ENCODE data around the gene EPHA10. TPM values are rescaled to one million over a fixed set of nuclear protein-coding genes. Genes with fewer than 3 reads are reported as not detected.

Gene EPHA10
- total RNA-seq, 1 experiment from 2014 or later = 1.3 TPM

GRCh38 chr1:37692078-37692833, 72.7 kb downstream of the EPHA10 start, which contains the start of gene CDCA8 (continued):
- TF ChIP-seq SMAD4 (CRISPR knock-in tag; IDR thresholded peaks at IDR 0.05) (no peak), SOX15 (CRISPR knock-in tag; IDR thresholded peaks at IDR 0.05) (no peak), PRRX2 (CRISPR knock-in tag; IDR thresholded peaks at IDR 0.05) (no peak), ZNF232 (CRISPR knock-in tag; IDR thresholded peaks at IDR 0.05) (no peak), FOXK1 (CRISPR knock-in tag; IDR thresholded peaks at IDR 0.05) (peak; percentile 69; the same call in 1 of the 2 replicates), NFATC4 (CRISPR knock-in tag; IDR thresholded peaks at IDR 0.05) (no peak), SMAD3 (CRISPR knock-in tag; IDR thresholded peaks at IDR 0.05; ENCODE audit: borderline replicate concordance) (no peak), TEAD1 (CRISPR knock-in tag; IDR thresholded peaks at IDR 0.05) (no peak), E2F5 (CRISPR knock-in tag; IDR thresholded peaks at IDR 0.05) (0 out of 2 replicates have a peak, but pooled peaks have one; percentile 48), AFF4 (CRISPR knock-in tag; IDR thresholded peaks at IDR 0.05; ENCODE audit: borderline replicate concordance) (no peak), IRF1 (CRISPR knock-in tag; IDR thresholded peaks at IDR 0.05) (peak; percentile 74), ZBTB21 (CRISPR knock-in tag; IDR thresholded peaks at IDR 0.05; ENCODE audit: borderline replicate concordance) (no peak), GABPB1 (CRISPR knock-in tag; IDR thresholded peaks at IDR 0.05) (peak; percentile 86), OVOL2 (CRISPR knock-in tag; IDR thresholded peaks at IDR 0.05; ENCODE audit: borderline replicate concordance) (no peak)

GRCh38 chr1:37691497-37692077, 73.3 kb downstream of the EPHA10 start:
- POLR2A ChIA-PET = interaction anchor here (1.0 to 2.6 kb wide), 2 partner anchors 30 to 116 kb away, joined by 3 to 7 read pairs; partner anchors contain the start of genes C1orf122 and YRDC
- peak overlapping the region; percentile 98 for H3K4me3 Mint-ChIP-seq
- CTCF ChIA-PET = interaction anchor here (0.6 to 5.7 kb wide), 17 partner anchors 11 to 217 kb away, joined by 3 to 40 read pairs (median 5); partner anchors contain the start of genes DNALI1, EPHA10, GNL2 and MEAF6
- H3K9me3 Mint-ChIP-seq = no peaks in the 10 kb centered on the region
- no peaks in the 10 kb centered on the region; the same call in 1 of the 2 replicates for H3K27me3 Mint-ChIP-seq (ENCODE audit: low read depth)
- H3K27ac Mint-ChIP-seq = peak overlapping the region; percentile 78; the same call in 1 of the 2 replicates
- peaks cover 31% of the 10 kb centered on the region for H3K36me3 Mint-ChIP-seq
- TF ChIP-seq ESRRA (CRISPR knock-in tag; IDR thresholded peaks at IDR 0.05; ENCODE audit: borderline replicate concordance) (0 out of 2 replicates have a peak, but pooled peaks have one; percentile 20), ARID4B (CRISPR knock-in tag; IDR thresholded peaks at IDR 0.05; ENCODE audit: borderline replicate concordance) (0 out of 2 replicates have a peak, but pooled peaks have one; percentile 23), RELA (CRISPR knock-in tag; IDR thresholded peaks at IDR 0.05; ENCODE audit: borderline replicate concordance) (0 out of 2 replicates have a peak, but pooled peaks have one; percentile 10), SP1 (CRISPR knock-in tag; conservative IDR thresholded peaks at IDR 0.05) (no peak)
- DNase-seq (ENCODE audit: low spot score) (peak; percentile 17), ATAC-seq (no peak; the same call in 1 of the 2 replicates)
- H3K4me1 Mint-ChIP-seq = peaks cover 16% of the 10 kb centered on the region

Data from WTC11 (cell line).